Testis (tissue), 3 donors: ENCODE measurements around the gene PTPRD. TPM values are rescaled to one million over a fixed set of nuclear protein-coding genes. Genes with fewer than 3 reads are reported as not detected.

Experiments used
- DNase-seq: peaks from one replicate; pipeline ENCODE4 v3.0.0-alpha.2; 2019
- H3K27ac ChIP-seq, 2 donors: fragments of 200-600 bp; sonication (generic); one replicate each; pipeline ENCODE4 v1.5.1; 2019
- H3K27me3 ChIP-seq: fragments of 200-600 bp; sonication (generic); one replicate; pipeline ENCODE4 v1.5.1; 2019
- H3K36me3 ChIP-seq: fragments of 200-600 bp; sonication (generic); one replicate; pipeline ENCODE4 v1.5.1; 2017; ENCODE audit warnings: low read depth; ENCODE audit errors: missing control alignments
- H3K4me1 ChIP-seq: fragments of 200-600 bp; sonication (generic); one replicate; pipeline ENCODE4 v1.5.1; 2019
- H3K4me3 ChIP-seq, 2 donors: fragments of 200-600 bp; sonication (generic); one replicate each; pipeline ENCODE4 v1.5.1; 2017 to 2019
- H3K9me3 ChIP-seq: fragments of 200-600 bp; sonication (generic); one replicate; pipeline ENCODE4 v1.5.1; 2017
- POLR2A ChIP-seq: fragments of 450-650 bp; IDR thresholded peaks from one replicate; pipeline ENCODE4 v1.6.1; 2017; ENCODE audit warnings: antibody characterized with exemption, mild to moderate bottlenecking, moderate library complexity
- WGBS, 2 donors: methylation state at CpG; one replicate each; pipeline ENCODE4 v1.1.5; 2018; 5-methylcytosine and 5-hydroxymethylcytosine counted together
- intact Hi-C: fragments of 100-400 bp; cut with DNase I; formaldehyde crosslinking; loops from one replicate; pipeline ENCODE4 v1.15.1; 2023; ENCODE audit warnings: low total_unique reads
- polyA plus RNA-seq: library from polyadenylated mRNA; stranded (reverse); fragments of 350-450 nt; fragmentation: Illumina TruSeq; extraction: RNeasy Lipid Tissue Mini Kit (QIAGEN cat#74804); gene quantifications from one replicate; pipeline ENCODE4 v1.2.3, GENCODE V29; 2014; ENCODE audit warnings: low read depth, low replicate concordance; ENCODE audit not compliant: insufficient read depth
- total RNA-seq, 2 donors: library from RNA; depleted of rRNA; stranded (reverse); fragments of >200 nt; gene quantifications; one replicate each; pipeline ENCODE4 v1.2.3, GENCODE V29; 2016
- TF ChIP-seq, protein P1 (sequence below), 3 experiments: fragments of 450-650 bp in 2 of 3; fragments of 200-600 bp in 1 of 3; sonication (generic) in 1 of 3; IDR thresholded peaks; one replicate each; pipeline ENCODE4 v1.5.1; 2016 to 2019; ENCODE audit warnings: antibody characterized with exemption in 3 of 3, mild to moderate bottlenecking in 2 of 3, moderate library complexity in 1 of 3

The PTPRD gene
- total and polyA plus RNA-seq, 3 donors from 2014 or later, result 15.4 to 33.6 (median 32.5) TPM

DNA sequence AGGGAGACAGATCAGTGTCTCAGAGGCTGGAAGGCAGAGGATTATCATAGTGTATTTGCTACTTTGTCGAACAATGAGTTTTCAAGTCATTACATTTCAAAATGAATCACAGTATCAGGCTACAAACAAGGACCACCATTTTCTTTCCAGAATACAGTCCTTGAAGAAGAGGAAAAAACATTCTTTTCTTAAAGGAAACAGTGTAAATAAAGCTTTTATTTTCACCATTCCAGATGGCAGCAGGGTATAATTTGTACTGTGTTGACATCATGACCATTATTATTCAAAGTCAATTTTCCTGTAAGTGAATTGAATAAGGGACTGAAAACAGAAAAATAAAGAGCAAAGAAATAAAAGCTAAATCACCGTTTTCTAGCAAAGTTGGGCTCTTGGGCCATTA lies 2076.0 kb downstream of the PTPRD start:
- no peaks in the 10 kb centered on the region for H3K36me3 ChIP-seq
- 84 to 85% methylated on average over 2 of the region's 2 CpGs for WGBS, 2 donors
- H3K27me3 ChIP-seq, result no peaks in the 10 kb centered on the region
- intact Hi-C loops, result no loop called here
- no peak for DNase-seq
- no peaks in the 10 kb centered on the region for H3K4me1 ChIP-seq
- no peak for TF ChIP-seq POLR2A
- TF ChIP-seq, protein P1, sequence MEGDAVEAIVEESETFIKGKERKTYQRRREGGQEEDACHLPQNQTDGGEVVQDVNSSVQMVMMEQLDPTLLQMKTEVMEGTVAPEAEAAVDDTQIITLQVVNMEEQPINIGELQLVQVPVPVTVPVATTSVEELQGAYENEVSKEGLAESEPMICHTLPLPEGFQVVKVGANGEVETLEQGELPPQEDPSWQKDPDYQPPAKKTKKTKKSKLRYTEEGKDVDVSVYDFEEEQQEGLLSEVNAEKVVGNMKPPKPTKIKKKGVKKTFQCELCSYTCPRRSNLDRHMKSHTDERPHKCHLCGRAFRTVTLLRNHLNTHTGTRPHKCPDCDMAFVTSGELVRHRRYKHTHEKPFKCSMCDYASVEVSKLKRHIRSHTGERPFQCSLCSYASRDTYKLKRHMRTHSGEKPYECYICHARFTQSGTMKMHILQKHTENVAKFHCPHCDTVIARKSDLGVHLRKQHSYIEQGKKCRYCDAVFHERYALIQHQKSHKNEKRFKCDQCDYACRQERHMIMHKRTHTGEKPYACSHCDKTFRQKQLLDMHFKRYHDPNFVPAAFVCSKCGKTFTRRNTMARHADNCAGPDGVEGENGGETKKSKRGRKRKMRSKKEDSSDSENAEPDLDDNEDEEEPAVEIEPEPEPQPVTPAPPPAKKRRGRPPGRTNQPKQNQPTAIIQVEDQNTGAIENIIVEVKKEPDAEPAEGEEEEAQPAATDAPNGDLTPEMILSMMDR (IDR thresholded peaks at IDR 0.05), result no peak
- H3K4me3 ChIP-seq, result no peak overlapping the region
- H3K9me3 ChIP-seq, result no peaks in the 10 kb centered on the region
- no peak overlapping the region for H3K27ac ChIP-seq

DNA sequence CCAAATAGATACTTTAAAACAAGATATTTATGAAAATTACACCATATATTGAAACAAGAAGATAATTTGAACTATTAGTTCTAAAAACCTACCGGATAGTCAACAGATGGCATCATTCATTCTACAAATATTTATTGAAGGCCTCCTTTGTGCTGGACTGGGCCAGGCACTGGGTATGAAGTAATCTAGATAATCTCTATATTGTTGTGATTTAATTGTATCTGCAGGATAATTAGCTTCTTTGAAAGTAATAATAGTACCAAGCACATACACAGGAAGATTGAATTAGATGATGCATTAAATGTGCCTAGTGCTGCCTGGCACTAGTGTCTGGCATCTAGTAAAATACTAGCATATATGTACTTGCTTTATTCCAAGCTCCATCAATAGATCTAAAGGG lies 2078.0 kb downstream of the PTPRD start:
- no peaks in the 10 kb centered on the region for H3K4me1 ChIP-seq
- no peak overlapping the region for H3K4me3 ChIP-seq
- H3K9me3 ChIP-seq, result no peaks in the 10 kb centered on the region
- intact Hi-C loops, result no loop called here
- H3K36me3 ChIP-seq, result no peaks in the 10 kb centered on the region
- TF ChIP-seq, protein P1 (IDR thresholded peaks at IDR 0.05), result no peak
- TF ChIP-seq POLR2A, result no peak
- H3K27ac ChIP-seq, result no peak overlapping the region
- WGBS, 2 donors, result 93 to 100% methylated on average over 1 of the region's 1 CpG
- no peak for DNase-seq
- H3K27me3 ChIP-seq, result no peaks in the 10 kb centered on the region

DNA sequence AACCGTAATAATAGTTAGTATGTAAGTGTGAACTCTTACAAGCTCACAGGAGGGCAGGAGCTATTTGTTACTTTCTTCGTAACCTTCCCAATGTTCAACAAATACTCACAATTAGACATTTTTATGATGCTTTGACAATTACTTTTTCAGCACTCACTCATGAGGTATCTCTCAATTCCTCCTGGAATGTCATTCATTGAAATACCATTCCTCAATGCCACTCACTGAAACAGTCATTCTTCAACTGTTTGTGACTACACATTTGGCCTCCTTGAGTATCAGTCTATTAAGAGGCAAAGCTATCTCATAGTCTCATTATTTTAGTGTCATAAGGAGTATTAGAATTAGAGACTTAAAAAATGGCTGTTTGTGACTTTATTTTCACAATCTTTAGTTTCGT lies 2079.1 kb downstream of the PTPRD start:
- WGBS, 2 donors, result 80 to 91% methylated on average over 3 of the region's 3 CpGs
- Histone ChIP-seq H3K4me1 (no peaks in the 10 kb centered on the region), H3K36me3 (no peaks in the 10 kb centered on the region), H3K27ac (no peak overlapping the region), H3K27me3 (no peaks in the 10 kb centered on the region), H3K9me3 (no peaks in the 10 kb centered on the region), H3K4me3 (no peak overlapping the region)
- TF ChIP-seq, protein P1 (IDR thresholded peaks at IDR 0.05), result no peak
- TF ChIP-seq POLR2A, result no peak
- intact Hi-C loops, result no loop called here
- DNase-seq, result no peak

DNA sequence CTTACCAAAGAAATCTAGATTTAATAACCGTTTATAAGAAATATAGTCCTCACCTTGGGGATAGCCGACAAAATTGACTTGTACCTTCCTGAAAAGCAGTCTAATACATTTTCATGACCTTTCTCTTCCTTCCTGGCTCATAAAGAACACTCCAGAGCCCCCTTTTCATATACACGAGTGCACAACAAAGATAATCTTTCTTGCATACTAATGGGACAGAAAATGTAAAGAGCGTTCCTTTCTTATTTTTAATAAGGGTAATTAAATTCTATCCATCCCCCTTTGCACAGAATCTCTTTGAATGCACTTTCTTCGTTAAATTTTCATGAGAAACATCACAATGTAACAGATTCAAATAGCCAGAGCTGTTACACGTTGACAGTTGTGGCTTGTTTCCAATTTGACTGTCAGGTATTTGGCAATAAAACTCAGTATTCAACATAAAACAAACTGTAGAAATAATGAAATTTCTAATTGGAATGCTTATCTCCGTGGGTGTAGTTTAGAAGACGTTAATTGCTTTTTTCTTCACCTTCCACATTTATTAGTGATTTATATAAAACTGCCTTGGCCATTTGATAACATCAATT lies 2080.9 kb downstream of the PTPRD start:
- intact Hi-C loops, result no loop called here
- Histone ChIP-seq H3K9me3 (no peaks in the 10 kb centered on the region), H3K4me1 (no peaks in the 10 kb centered on the region), H3K27me3 (no peaks in the 10 kb centered on the region), H3K36me3 (no peaks in the 10 kb centered on the region), H3K4me3 (no peak overlapping the region), H3K27ac (no peak overlapping the region)
- TF ChIP-seq POLR2A, result no peak
- TF ChIP-seq, protein P1 (IDR thresholded peaks at IDR 0.05), result no peak
- 56 to 61% methylated on average over 8 of the region's 8 CpGs for WGBS, 2 donors
- DNase-seq, result no peak

DNA sequence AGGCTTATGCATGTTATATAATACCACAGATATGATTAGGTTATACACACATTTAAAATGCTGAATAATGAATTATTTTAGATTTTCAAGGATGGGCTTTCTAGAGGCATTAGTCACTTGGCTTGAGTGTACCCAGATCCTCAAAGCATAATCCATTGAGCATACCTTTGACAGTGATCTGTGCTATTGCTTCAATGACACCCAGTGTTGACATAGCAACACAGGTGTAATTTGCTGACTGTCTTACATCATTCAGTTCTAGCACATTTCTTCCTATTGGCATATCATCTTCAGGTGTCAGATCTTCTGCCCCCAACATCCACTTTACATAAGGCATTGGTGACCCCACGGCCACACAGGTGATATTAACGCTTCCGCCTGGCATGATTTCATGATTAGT lies 2091.7 kb downstream of the PTPRD start:
- WGBS, 2 donors, result 90 to 97% methylated on average over 3 of the region's 3 CpGs
- Histone ChIP-seq H3K4me1 (no peaks in the 10 kb centered on the region), H3K9me3 (no peaks in the 10 kb centered on the region), H3K27me3 (no peaks in the 10 kb centered on the region), H3K4me3 (no peak overlapping the region), H3K36me3 (no peaks in the 10 kb centered on the region), H3K27ac (no peak overlapping the region)
- DNase-seq, result no peak
- TF ChIP-seq, protein P1 (IDR thresholded peaks at IDR 0.05), result no peak
- TF ChIP-seq POLR2A, result no peak
- intact Hi-C loops, result no loop called here
